Mesenchymal stem cell (in vitro differentiated cells and primary cell): ENCODE measurements around the gene ATP13A3.
A peak's percentile ranks its signal among the peaks of the same experiment; 100 is the strongest.

Experiments
- DNase-seq: peaks from one replicate; pipeline ENCODE4 v3.0.0-alpha.2; 2013
- H2AFZ ChIP-seq: one replicate; pipeline ENCODE4 v1.6.1; 2013; ENCODE audit warnings: low read depth, mild to moderate bottlenecking, control low read depth, inconsistent platforms, low read length, moderate library complexity
- H2AK5ac ChIP-seq: 2 replicates; pipeline ENCODE4 v1.6.1; 2013; ENCODE audit warnings: low read length, moderate library complexity, mild to moderate bottlenecking, inconsistent platforms; ENCODE audit not compliant: severe bottlenecking
- H2BK120ac ChIP-seq: one replicate; pipeline ENCODE4 v1.6.1; 2013; ENCODE audit warnings: low read depth, mild to moderate bottlenecking, inconsistent platforms, low read length, moderate library complexity
- H2BK12ac ChIP-seq, 2 experiments: one replicate each; pipeline ENCODE4 v1.6.1; 2013; ENCODE audit warnings: inconsistent platforms in 2 of 2, low read length in 2 of 2, mild to moderate bottlenecking in 2 of 2, moderate library complexity in 2 of 2, control low read depth in 1 of 2
- H2BK15ac ChIP-seq: one replicate; pipeline ENCODE4 v1.6.1; 2013; ENCODE audit warnings: mild to moderate bottlenecking, low read depth, inconsistent platforms; ENCODE audit not compliant: poor library complexity, severe bottlenecking
- H2BK5ac ChIP-seq: 2 replicates; pipeline ENCODE4 v1.6.1; 2013; ENCODE audit warnings: low read depth, mild to moderate bottlenecking, low read length, control low read depth, inconsistent platforms; ENCODE audit not compliant: poor library complexity, severe bottlenecking
- H3K14ac ChIP-seq, 2 experiments: one replicate each; pipeline ENCODE4 v1.6.1; 2013; ENCODE audit warnings: inconsistent platforms in 2 of 2, low read length in 2 of 2, control low read depth in 1 of 2, mild to moderate bottlenecking in 1 of 2, moderate library complexity in 1 of 2
- H3K18ac ChIP-seq, 2 experiments: one replicate each; pipeline ENCODE4 v1.6.1; 2013; ENCODE audit warnings: inconsistent platforms in 2 of 2, low read length in 2 of 2, control low read depth in 1 of 2, low read depth in 1 of 2, mild to moderate bottlenecking in 1 of 2
- H3K23ac ChIP-seq, 2 experiments: one replicate each; pipeline ENCODE4 v1.6.1; 2013; ENCODE audit warnings: inconsistent platforms in 2 of 2, low read length in 2 of 2, mild to moderate bottlenecking in 2 of 2, moderate library complexity in 2 of 2, control low read depth in 1 of 2
- H3K27ac ChIP-seq: 2 replicates; pipeline ENCODE4 v1.5.1; 2013; ENCODE audit warnings: mild to moderate bottlenecking, moderate library complexity, low read length, control low read depth, inconsistent platforms; ENCODE audit not compliant: poor library complexity, severe bottlenecking
- H3K27me3 ChIP-seq, 2 experiments: 2 replicates each; pipeline versions ENCODE4 v1.6.1 to v1.7.0; 2013; ENCODE audit warnings: low read length in 2 of 2, mild to moderate bottlenecking in 2 of 2, moderate library complexity in 2 of 2, control low read depth in 1 of 2, inconsistent platforms in 1 of 2; ENCODE audit not compliant: control insufficient read depth in 1 of 2, insufficient read depth in 1 of 2
- H3K36me3 ChIP-seq, 2 experiments: 2 replicates each; pipeline versions ENCODE4 v1.6.1 to v1.7.0; 2013; ENCODE audit warnings: low read length in 2 of 2, control low read depth in 1 of 2, inconsistent platforms in 1 of 2, low read depth in 1 of 2, mild to moderate bottlenecking in 1 of 2; ENCODE audit not compliant: insufficient read depth in 2 of 2, control insufficient read depth in 1 of 2
- H3K4ac ChIP-seq, 2 experiments: one replicate each; pipeline ENCODE4 v1.6.1; 2013; ENCODE audit warnings: inconsistent platforms in 2 of 2, low read length in 2 of 2, mild to moderate bottlenecking in 2 of 2, moderate library complexity in 2 of 2, control low read depth in 1 of 2, low read depth in 1 of 2
- H3K4me1 ChIP-seq: 2 replicates; pipeline ENCODE4 v1.6.1; 2013; ENCODE audit warnings: low read depth, low read length, control low read depth; ENCODE audit not compliant: control insufficient read depth, insufficient read depth
- H3K4me2 ChIP-seq: 2 replicates; pipeline ENCODE4 v1.6.1; 2013; ENCODE audit warnings: low read length, mild to moderate bottlenecking, inconsistent platforms; ENCODE audit not compliant: poor library complexity, severe bottlenecking
- H3K4me3 ChIP-seq, 2 experiments: 2 replicates each; pipeline versions ENCODE4 v1.5.1 to v1.7.0; 2013; ENCODE audit warnings: low read length in 2 of 2, mild to moderate bottlenecking in 2 of 2, control low read depth in 1 of 2, low read depth in 1 of 2; ENCODE audit not compliant: insufficient read depth in 1 of 2
- H3K79me1 ChIP-seq: replicated peaks from 2 replicates; pipeline ENCODE4 v1.6.1; 2013; ENCODE audit warnings: mild to moderate bottlenecking, control low read depth, low read length, inconsistent platforms; ENCODE audit not compliant: poor library complexity, severe bottlenecking
- H3K9ac ChIP-seq: 2 replicates; pipeline ENCODE4 v1.7.0; 2013; ENCODE audit warnings: mild to moderate bottlenecking, low read length, moderate library complexity
- H3K9me3 ChIP-seq: 2 replicates; pipeline ENCODE4 v1.7.0; 2013; ENCODE audit warnings: mild to moderate bottlenecking, low read length; ENCODE audit not compliant: control insufficient read depth
- H4K8ac ChIP-seq: one replicate; pipeline ENCODE4 v1.6.1; 2013; ENCODE audit warnings: inconsistent platforms, mild to moderate bottlenecking, low read length, moderate library complexity
- H4K91ac ChIP-seq: one replicate; pipeline ENCODE4 v1.6.1; 2013; ENCODE audit warnings: mild to moderate bottlenecking, low read length, inconsistent platforms
- WGBS: methylation state at CpG from one replicate; pipeline ENCODE4 v1.1.7; 2013; ENCODE audit warnings: mixed read lengths; 5-methylcytosine and 5-hydroxymethylcytosine counted together

The ATP13A3 gene

DNA sequence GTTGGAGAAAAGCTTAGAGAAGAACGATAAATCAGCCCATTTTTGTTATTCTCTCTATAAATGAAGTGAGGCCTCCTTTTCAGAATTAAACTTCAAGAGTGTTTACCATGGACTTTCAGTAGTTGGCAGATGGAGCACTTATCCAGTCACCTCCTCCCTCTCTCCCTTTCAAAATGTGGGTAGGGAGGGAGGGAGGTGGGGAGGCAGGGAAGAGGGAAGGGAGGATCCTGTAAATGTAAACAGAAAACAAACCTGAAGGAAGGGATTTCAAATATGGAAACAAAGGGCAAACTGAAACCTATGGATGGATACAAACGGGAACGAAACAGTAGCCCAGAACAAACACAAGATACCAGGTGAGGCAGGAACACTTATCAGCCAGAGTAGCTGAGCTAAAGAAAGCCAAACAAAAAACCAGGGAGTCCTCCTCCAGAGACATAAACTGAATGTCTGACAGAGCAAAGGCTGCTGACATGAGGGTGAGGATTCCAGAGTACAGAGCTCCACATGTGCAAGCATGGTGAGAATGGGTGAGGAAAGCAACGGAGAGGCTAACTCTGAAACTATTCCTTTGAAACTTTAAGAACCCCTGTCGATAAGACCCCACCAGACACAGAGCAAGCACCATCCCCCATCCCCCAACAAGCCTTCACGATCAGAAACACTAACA, 46.8 kb downstream of the ATP13A3 start:
- Histone ChIP-seq H3K4me1 (no peaks in the 10 kb centered on the region), H3K4me3 (no peak overlapping the region), H3K23ac (no peak overlapping the region), H3K4ac (no peak overlapping the region), H3K79me1 (peaks cover 5% of the 10 kb centered on the region), H2BK15ac (no peak overlapping the region), H2BK120ac (no peak overlapping the region), H3K36me3 (peaks cover 11 to 100% of the 10 kb centered on the region in 2 experiments), H2AK5ac (no peak overlapping the region), H3K9ac (peak overlapping the region; percentile 16), H2BK5ac (no peak overlapping the region), H2BK12ac (no peak overlapping the region), H3K4me2 (no peak overlapping the region), H2AFZ (no peak overlapping the region), H3K27me3 (no peaks in the 10 kb centered on the region), H4K8ac (no peak overlapping the region), H4K91ac (no peak overlapping the region), H3K14ac (no peak overlapping the region), H3K27ac (no peak overlapping the region), H3K9me3 (no peaks in the 10 kb centered on the region), H3K18ac (no peak overlapping the region)
- DNase-seq = no peak
- 100% methylated on average over 1 of the region's 6 CpGs for WGBS

DNA sequence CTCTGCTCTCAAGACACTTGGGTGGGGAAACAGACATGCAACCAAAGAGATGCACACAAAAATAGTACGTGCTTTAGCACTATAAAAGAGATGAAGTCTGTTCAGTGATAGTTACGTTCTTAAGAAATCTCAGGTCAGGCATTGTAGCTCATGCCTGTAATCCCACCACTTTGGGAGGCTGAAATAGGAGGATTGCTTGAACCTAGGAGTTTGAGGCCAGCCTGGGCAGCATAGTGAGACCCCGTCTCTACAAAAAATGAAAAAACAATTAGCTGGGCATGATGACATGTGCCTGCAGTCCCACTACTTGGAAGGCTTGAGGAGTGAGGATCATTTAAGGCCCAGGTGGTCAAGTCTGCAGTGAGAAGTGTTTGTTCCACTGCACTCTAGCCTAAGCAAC, 52.3 kb downstream of the ATP13A3 start:
- H3K4me3 ChIP-seq = no peak overlapping the region
- H3K79me1 ChIP-seq = peaks cover 1% of the 10 kb centered on the region
- 96% methylated on average over 3 of the region's 3 CpGs for WGBS

DNA sequence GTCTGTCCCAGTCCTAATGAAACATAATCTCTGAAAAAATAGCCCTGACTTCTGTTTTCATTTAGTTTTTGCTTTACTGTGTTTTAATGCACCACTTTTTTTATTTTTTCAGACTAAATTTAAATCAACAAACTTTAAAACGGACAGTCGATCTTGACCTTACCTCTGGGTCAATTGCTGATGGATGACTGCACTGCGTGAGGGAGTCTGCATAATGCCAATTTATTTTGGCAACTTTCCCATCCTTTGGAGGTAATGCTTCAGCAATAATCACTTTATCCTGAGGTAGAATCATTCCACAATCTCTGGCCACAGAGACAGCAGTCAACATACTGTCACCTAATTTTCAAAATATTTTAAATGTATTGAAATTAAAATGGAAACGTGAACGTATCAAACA, 55.2 kb downstream of the ATP13A3 start:
- Histone ChIP-seq H3K79me1 (no peaks in the 10 kb centered on the region), H2AK5ac (no peak overlapping the region), H3K18ac (no peak overlapping the region), H3K14ac (no peak overlapping the region), H2AFZ (no peak overlapping the region), H3K27ac (no peak overlapping the region), H2BK5ac (no peak overlapping the region), H4K91ac (no peak overlapping the region), H2BK12ac (no peak overlapping the region), H3K9me3 (no peaks in the 10 kb centered on the region), H3K4me3 (no peak overlapping the region), H2BK15ac (no peak overlapping the region), H3K36me3 (peaks cover 9 to 92% of the 10 kb centered on the region in 2 experiments), H3K9ac (no peak overlapping the region), H2BK120ac (no peak overlapping the region), H3K4me2 (no peak overlapping the region), H3K23ac (no peak overlapping the region), H3K27me3 (no peaks in the 10 kb centered on the region), H3K4ac (no peak overlapping the region), H3K4me1 (no peaks in the 10 kb centered on the region), H4K8ac (no peak overlapping the region)
- DNase-seq = no peak
- WGBS = 89% methylated on average over 5 of the region's 5 CpGs

More for the DNA sequence above, 52.3 kb downstream of the ATP13A3 start:
- Histone ChIP-seq H2AFZ (no peak overlapping the region), H2BK12ac (no peak overlapping the region), H3K18ac (no peak overlapping the region), H3K27me3 (no peaks in the 10 kb centered on the region), H3K14ac (no peak overlapping the region), H2BK120ac (no peak overlapping the region), H3K23ac (no peak overlapping the region), H4K8ac (no peak overlapping the region), H4K91ac (no peak overlapping the region), H3K27ac (no peak overlapping the region), H3K9me3 (no peaks in the 10 kb centered on the region), H2BK15ac (no peak overlapping the region), H3K4me1 (no peaks in the 10 kb centered on the region), H2AK5ac (no peak overlapping the region), H3K4ac (no peak overlapping the region), H3K4me2 (no peak overlapping the region), H3K36me3 (peaks cover 14 to 98% of the 10 kb centered on the region in 2 experiments), H3K9ac (no peak overlapping the region), H2BK5ac (no peak overlapping the region)
- DNase-seq = no peak

DNA sequence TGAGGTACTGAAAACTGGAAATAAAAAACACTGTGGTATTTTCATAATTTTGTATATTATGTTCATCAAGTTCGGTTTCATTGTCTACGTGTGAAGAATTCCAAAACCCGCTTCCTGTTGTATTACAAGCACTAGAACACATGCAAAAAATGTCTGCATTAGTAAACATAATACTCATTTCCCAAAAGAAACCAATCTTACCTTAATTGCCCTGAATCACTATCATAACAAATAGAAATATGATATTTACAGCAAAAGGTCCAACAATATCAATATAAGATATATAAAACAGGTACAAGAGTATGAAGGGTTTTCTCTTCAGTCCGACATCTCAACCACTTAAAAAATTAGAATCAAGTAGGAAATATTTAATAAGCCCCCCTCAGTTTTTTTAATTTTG, 61.4 kb downstream of the ATP13A3 start:
- Histone ChIP-seq H4K91ac (no peak overlapping the region), H2AK5ac (no peak overlapping the region), H3K27me3 (no peaks in the 10 kb centered on the region), H3K27ac (no peak overlapping the region), H2BK12ac (no peak overlapping the region), H2BK5ac (no peak overlapping the region), H3K4me2 (no peak overlapping the region), H2AFZ (no peak overlapping the region), H3K23ac (no peak overlapping the region), H3K4me1 (no peaks in the 10 kb centered on the region), H3K4me3 (no peak overlapping the region), H3K14ac (no peak overlapping the region), H2BK120ac (no peak overlapping the region), H3K18ac (no peak overlapping the region), H4K8ac (no peak overlapping the region), H3K79me1 (peaks cover 1% of the 10 kb centered on the region), H3K9me3 (no peaks in the 10 kb centered on the region), H3K4ac (no peak overlapping the region), H3K36me3 (peaks cover 8 to 88% of the 10 kb centered on the region in 2 experiments), H3K9ac (no peak overlapping the region), H2BK15ac (no peak overlapping the region)
- DNase-seq = no peak
- 87% methylated on average over 3 of the region's 4 CpGs for WGBS
